HepG2 (cell line): ENCODE results near the gene ADGRG6. TPM values are rescaled to one million over a fixed set of nuclear protein-coding genes. Genes with fewer than 3 reads are reported as not detected.

Experiments
- AFF4 ChIP-seq: sonication (generic); formaldehyde crosslinking; IDR thresholded peaks from 2 replicates; pipeline ENCODE4 v1.4.0; 2020; ENCODE audit warnings: missing genetic modification reagents
- GATAD2A ChIP-seq: IDR thresholded peaks from 2 replicates; pipeline ENCODE4 v1.6.1; 2016
- HMG20A ChIP-seq: IDR thresholded peaks from 2 replicates; pipeline ENCODE4 v1.6.1; 2016; ENCODE audit warnings: borderline replicate concordance
- HOXA9 ChIP-seq: sonication (generic); formaldehyde crosslinking; IDR thresholded peaks from 2 replicates; pipeline ENCODE4 v1.8.1; 2022; ENCODE audit warnings: missing genetic modification reagents, mild to moderate bottlenecking, moderate library complexity, borderline replicate concordance
- PCBP2 ChIP-seq: fragments of 200-400 bp; formaldehyde crosslinking; optimal IDR thresholded peaks from 2 replicates; pipeline ENCODE3; 2018; ENCODE audit warnings: low read length, low read depth; ENCODE audit not compliant: poor library complexity, severe bottlenecking
- POLR2AphosphoS5 ChIP-seq: IDR thresholded peaks from 2 replicates; pipeline ENCODE4 v1.6.1; 2012; ENCODE audit warnings: low read depth, low read length
- RFX5 ChIP-seq: IDR thresholded peaks from 2 replicates; pipeline ENCODE4 v1.6.1; 2011; ENCODE audit warnings: low read depth, low read length, improper control_type of control experiment
- ZBTB4 ChIP-seq: sonication (generic); formaldehyde crosslinking; IDR thresholded peaks from 2 replicates; pipeline ENCODE4 v1.4.0; 2020; ENCODE audit warnings: missing genetic modification reagents, mild to moderate bottlenecking, borderline replicate concordance
- ZBTB49 ChIP-seq: sonication (generic); formaldehyde crosslinking; IDR thresholded peaks from 2 replicates; pipeline ENCODE4 v1.4.0; 2020; ENCODE audit warnings: missing genetic modification reagents, borderline replicate concordance
- ZFAT ChIP-seq: sonication (generic); formaldehyde crosslinking; conservative IDR thresholded peaks from 2 replicates; pipeline ENCODE4 v1.8.1; 2023; ENCODE audit warnings: missing genetic modification reagents, inconsistent platforms
- ZNF251 ChIP-seq: sonication (generic); formaldehyde crosslinking; IDR thresholded peaks from 2 replicates; pipeline ENCODE4 v1.9.0; 2021; ENCODE audit warnings: mild to moderate bottlenecking, missing genetic modification reagents
- ZNF253 ChIP-seq: sonication (generic); formaldehyde crosslinking; IDR thresholded peaks from 2 replicates; pipeline ENCODE4 v1.8.0; 2022; ENCODE audit warnings: mild to moderate bottlenecking, missing genetic modification reagents, borderline replicate concordance
- ZNF317 ChIP-seq: sonication (generic); formaldehyde crosslinking; IDR thresholded peaks from 2 replicates; pipeline ENCODE4 v1.5.0; 2020; ENCODE audit warnings: mild to moderate bottlenecking, missing genetic modification reagents
- ZNF703 ChIP-seq: sonication (generic); formaldehyde crosslinking; IDR thresholded peaks from 2 replicates; pipeline ENCODE4 v1.5.1; 2020; ENCODE audit warnings: missing genetic modification reagents, mild to moderate bottlenecking, moderate library complexity, borderline replicate concordance
- polyA plus RNA-seq, 8 experiments: library from polyadenylated mRNA; depleted of rRNA in 3 of 8; stranded (reverse) in 7 of 8; unstranded in 1 of 8; fragments of >200 nt; fragmentation: Illumina TruSeq in 4 of 8; extraction: Trizol in 4 of 8; gene quantifications; 2 replicates each; pipeline versions ENCODE4 v1.2.1 to v1.2.3, GENCODE V29; 2011 to 2016; ENCODE audit warnings: low read depth in 4 of 8, missing spikeins in 1 of 8, mixed read lengths in 1 of 8; ENCODE audit not compliant: insufficient read depth in 1 of 8
- total RNA-seq, 5 experiments: library from RNA; depleted of rRNA; stranded (reverse); fragments of >200 nt; fragmentation: Illumina TruSeq; extraction: Trizol; gene quantifications; 2 replicates each; pipeline ENCODE4 v1.2.3, GENCODE V29; 2016; ENCODE audit warnings: low read depth in 1 of 5
- TF ChIP-seq, protein P1 (sequence below): sonication (generic); formaldehyde crosslinking; IDR thresholded peaks from 2 replicates; pipeline ENCODE4 v1.4.0; 2020; ENCODE audit warnings: missing genetic modification reagents
- TF ChIP-seq, protein P2 (sequence below): sonication (generic); formaldehyde crosslinking; IDR thresholded peaks from 2 replicates; pipeline ENCODE4 v1.4.0; 2020; ENCODE audit warnings: mild to moderate bottlenecking, low read depth, missing genetic modification reagents

Gene ADGRG6
- total and polyA plus RNA-seq, 2 of the 13 experiments (the other 11 are each of a cell fraction or from before 2014, with no cell fraction given), result 129 to 249 TPM

- no peak for TF ChIP-seq ZBTB4 (CRISPR knock-in tag)
- TF ChIP-seq PCBP2, result no peak
- TF ChIP-seq ZNF317 (CRISPR knock-in tag), result 0 out of 2 replicates have a peak, but pooled peaks have one; percentile 36
- 0 out of 2 replicates have a peak, but pooled peaks have one; percentile 77 for TF ChIP-seq AFF4 (CRISPR knock-in tag)
- no peak for TF ChIP-seq ZNF253
- TF ChIP-seq RFX5, result no peak
- TF ChIP-seq POLR2AphosphoS5, result peak; percentile 28; the same call in 1 of the 2 replicates
- no peak for TF ChIP-seq HMG20A (CRISPR knock-in tag)
- TF ChIP-seq ZNF703 (CRISPR knock-in tag), result no peak
- no peak for TF ChIP-seq ZBTB49 (CRISPR knock-in tag)
- TF ChIP-seq ZFAT (CRISPR knock-in tag), result no peak
- TF ChIP-seq, protein P1, sequence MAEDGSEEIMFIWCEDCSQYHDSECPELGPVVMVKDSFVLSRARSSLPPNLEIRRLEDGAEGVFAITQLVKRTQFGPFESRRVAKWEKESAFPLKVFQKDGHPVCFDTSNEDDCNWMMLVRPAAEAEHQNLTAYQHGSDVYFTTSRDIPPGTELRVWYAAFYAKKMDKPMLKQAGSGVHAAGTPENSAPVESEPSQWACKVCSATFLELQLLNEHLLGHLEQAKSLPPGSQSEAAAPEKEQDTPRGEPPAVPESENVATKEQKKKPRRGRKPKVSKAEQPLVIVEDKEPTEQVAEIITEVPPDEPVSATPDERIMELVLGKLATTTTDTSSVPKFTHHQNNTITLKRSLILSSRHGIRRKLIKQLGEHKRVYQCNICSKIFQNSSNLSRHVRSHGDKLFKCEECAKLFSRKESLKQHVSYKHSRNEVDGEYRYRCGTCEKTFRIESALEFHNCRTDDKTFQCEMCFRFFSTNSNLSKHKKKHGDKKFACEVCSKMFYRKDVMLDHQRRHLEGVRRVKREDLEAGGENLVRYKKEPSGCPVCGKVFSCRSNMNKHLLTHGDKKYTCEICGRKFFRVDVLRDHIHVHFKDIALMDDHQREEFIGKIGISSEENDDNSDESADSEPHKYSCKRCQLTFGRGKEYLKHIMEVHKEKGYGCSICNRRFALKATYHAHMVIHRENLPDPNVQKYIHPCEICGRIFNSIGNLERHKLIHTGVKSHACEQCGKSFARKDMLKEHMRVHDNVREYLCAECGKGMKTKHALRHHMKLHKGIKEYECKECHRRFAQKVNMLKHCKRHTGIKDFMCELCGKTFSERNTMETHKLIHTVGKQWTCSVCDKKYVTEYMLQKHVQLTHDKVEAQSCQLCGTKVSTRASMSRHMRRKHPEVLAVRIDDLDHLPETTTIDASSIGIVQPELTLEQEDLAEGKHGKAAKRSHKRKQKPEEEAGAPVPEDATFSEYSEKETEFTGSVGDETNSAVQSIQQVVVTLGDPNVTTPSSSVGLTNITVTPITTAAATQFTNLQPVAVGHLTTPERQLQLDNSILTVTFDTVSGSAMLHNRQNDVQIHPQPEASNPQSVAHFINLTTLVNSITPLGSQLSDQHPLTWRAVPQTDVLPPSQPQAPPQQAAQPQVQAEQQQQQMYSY (CRISPR knock-in tag), result no peak
- peak; percentile 30; the same call in 1 of the 2 replicates for TF ChIP-seq GATAD2A (CRISPR knock-in tag)
- no peak for TF ChIP-seq ZNF251 (CRISPR knock-in tag)
- TF ChIP-seq, protein P2, sequence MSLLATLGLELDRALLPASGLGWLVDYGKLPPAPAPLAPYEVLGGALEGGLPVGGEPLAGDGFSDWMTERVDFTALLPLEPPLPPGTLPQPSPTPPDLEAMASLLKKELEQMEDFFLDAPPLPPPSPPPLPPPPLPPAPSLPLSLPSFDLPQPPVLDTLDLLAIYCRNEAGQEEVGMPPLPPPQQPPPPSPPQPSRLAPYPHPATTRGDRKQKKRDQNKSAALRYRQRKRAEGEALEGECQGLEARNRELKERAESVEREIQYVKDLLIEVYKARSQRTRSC (CRISPR knock-in tag), result no peak
- TF ChIP-seq HOXA9 (CRISPR knock-in tag), result no peak
Measured at GRCh38 chr6:142303176-142303533, 1.3 kb downstream of the ADGRG6 start (continued).
